Neural progenitor cell (in vitro differentiated cells): ENCODE results near the gene CCNY.

Experiments
- EZH2 ChIP-seq: fragments of 200-600 bp; sonication (generic); IDR thresholded peaks from 2 replicates; pipeline ENCODE4 v1.6.1; 2017; ENCODE audit warnings: antibody characterized with exemption, mild to moderate bottlenecking, moderate library complexity
- EZH2phosphoT487 ChIP-seq: fragments of 200-600 bp; sonication (generic); IDR thresholded peaks from 2 replicates; pipeline ENCODE4 v1.6.1; 2017; ENCODE audit warnings: antibody characterized with exemption
- TF ChIP-seq, protein P1 (sequence below): fragments of 200-600 bp; sonication (generic); IDR thresholded peaks from 2 replicates; pipeline ENCODE4 v1.5.1; 2017; ENCODE audit warnings: antibody characterized with exemption, mild to moderate bottlenecking

DNA sequence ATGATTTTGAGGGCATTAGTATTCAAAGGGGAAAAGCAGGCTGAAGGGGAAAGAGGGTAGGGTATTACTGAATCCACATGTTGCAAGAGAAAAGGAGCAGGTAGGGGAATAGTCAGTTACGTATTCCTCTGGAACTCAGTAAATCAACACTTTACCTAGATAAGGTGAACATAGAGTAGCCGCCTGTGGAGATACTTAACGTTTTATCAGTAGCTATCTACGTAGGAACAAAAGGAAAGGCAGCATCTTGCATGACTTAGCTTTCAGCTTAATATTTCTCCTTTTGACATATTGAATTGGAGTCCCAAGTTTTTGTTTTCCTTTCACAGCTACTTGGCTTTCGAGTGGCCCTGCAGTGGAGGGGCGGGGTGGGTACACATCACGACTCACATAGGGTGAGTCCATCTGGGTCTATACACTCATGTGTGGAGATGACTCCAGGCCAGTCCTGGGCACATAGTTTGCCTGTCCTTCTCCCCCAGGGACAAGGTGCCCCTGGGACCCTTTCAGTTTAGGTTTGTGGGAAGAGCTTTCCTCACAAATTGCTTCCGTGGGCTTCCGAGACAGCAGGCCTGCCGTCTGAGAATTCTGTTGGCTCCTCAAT is 48.1 kb downstream of the CCNY start:
- TF ChIP-seq, protein P1, sequence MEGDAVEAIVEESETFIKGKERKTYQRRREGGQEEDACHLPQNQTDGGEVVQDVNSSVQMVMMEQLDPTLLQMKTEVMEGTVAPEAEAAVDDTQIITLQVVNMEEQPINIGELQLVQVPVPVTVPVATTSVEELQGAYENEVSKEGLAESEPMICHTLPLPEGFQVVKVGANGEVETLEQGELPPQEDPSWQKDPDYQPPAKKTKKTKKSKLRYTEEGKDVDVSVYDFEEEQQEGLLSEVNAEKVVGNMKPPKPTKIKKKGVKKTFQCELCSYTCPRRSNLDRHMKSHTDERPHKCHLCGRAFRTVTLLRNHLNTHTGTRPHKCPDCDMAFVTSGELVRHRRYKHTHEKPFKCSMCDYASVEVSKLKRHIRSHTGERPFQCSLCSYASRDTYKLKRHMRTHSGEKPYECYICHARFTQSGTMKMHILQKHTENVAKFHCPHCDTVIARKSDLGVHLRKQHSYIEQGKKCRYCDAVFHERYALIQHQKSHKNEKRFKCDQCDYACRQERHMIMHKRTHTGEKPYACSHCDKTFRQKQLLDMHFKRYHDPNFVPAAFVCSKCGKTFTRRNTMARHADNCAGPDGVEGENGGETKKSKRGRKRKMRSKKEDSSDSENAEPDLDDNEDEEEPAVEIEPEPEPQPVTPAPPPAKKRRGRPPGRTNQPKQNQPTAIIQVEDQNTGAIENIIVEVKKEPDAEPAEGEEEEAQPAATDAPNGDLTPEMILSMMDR = no peak
- TF ChIP-seq EZH2 (no peak), EZH2phosphoT487 (no peak)
